ENCODE data around the gene WDR11. TPM values are rescaled to one million over a fixed set of nuclear protein-coding genes. Genes with fewer than 3 reads are reported as not detected.

WDR11 gene
- total RNA-seq, 1 donor from 2014 or later: 19.6 TPM

- intact Hi-C loops (cut with DNase I): loop anchor here (5.0 kb wide), 1 partner anchor 947 kb away; no protein-coding TSS in a partner anchor
- DNase-seq (ENCODE audit: low spot score): peak; percentile 57
Measured at GRCh38 chr10:120940299-120940900, 89.2 kb downstream of the WDR11 start.

- no peak for DNase-seq (ENCODE audit: low spot score)
- intact Hi-C loops (cut with DNase I): loop anchor here (5.0 kb wide), 1 partner anchor 946 kb away; no protein-coding TSS in a partner anchor
Measured at GRCh38 chr10:120941501-120941900, 90.3 kb downstream of the WDR11 start.

GRCh38 chr10:120942806-120943413, 91.7 kb downstream of the WDR11 start:
- intact Hi-C loops (cut with DNase I): loop anchor here (2.0 to 5.0 kb wide), 2 partner anchors 792 to 944 kb away; no protein-coding TSS in a partner anchor
- DNase-seq (ENCODE audit: low spot score): peak; percentile 86

GRCh38 chr10:120943542-120943941, 92.4 kb downstream of the WDR11 start:
- DNase-seq (ENCODE audit: low spot score): no peak
- intact Hi-C loops (cut with DNase I): loop anchor here (2.0 to 5.0 kb wide), 2 partner anchors 791 to 944 kb away; no protein-coding TSS in a partner anchor

GRCh38 chr10:120944586-120945125, 93.5 kb downstream of the WDR11 start:
- DNase-seq (ENCODE audit: low spot score): no peak
- intact Hi-C loops (cut with DNase I): loop anchor here (5.0 kb wide), 2 partner anchors 663 to 943 kb away; no protein-coding TSS in a partner anchor

- no peak for DNase-seq (ENCODE audit: low spot score)
- intact Hi-C loops (cut with DNase I): loop anchor here (5.0 kb wide), 1 partner anchor 662 kb away; no protein-coding TSS in a partner anchor
Measured at GRCh38 chr10:120945182-120945581, 94.0 kb downstream of the WDR11 start.

GRCh38 chr10:120945801-120946302, 94.7 kb downstream of the WDR11 start:
- DNase-seq (ENCODE audit: low spot score): no peak
- intact Hi-C loops (cut with DNase I): loop anchor here (5.0 kb wide), 1 partner anchor 661 kb away; no protein-coding TSS in a partner anchor

- DNase-seq (ENCODE audit: low spot score): no peak
- intact Hi-C loops (cut with DNase I): loop anchor here (5.0 kb wide), 1 partner anchor 661 kb away; no protein-coding TSS in a partner anchor
Measured at GRCh38 chr10:120946497-120946896, 95.3 kb downstream of the WDR11 start.

- intact Hi-C loops (cut with DNase I): loop anchor here (5.0 kb wide), 1 partner anchor 658 kb away; no protein-coding TSS in a partner anchor
- no peak for DNase-seq (ENCODE audit: low spot score)
Measured at GRCh38 chr10:120948889-120949608, 97.9 kb downstream of the WDR11 start.

- intact Hi-C loops (cut with DNase I): loop anchor here (5.0 kb wide), 1 partner anchor 658 kb away; no protein-coding TSS in a partner anchor
- DNase-seq (ENCODE audit: low spot score): no peak
Measured at GRCh38 chr10:120949609-120950031, 98.5 kb downstream of the WDR11 start.

GRCh38 chr10:120950051-120950561, 98.9 kb downstream of the WDR11 start:
- intact Hi-C loops (cut with DNase I): no loop called here
- DNase-seq (ENCODE audit: low spot score): no peak

GRCh38 chr10:120951288-120951687, 100.1 kb downstream of the WDR11 start:
- no peak for DNase-seq (ENCODE audit: low spot score)
- intact Hi-C loops (cut with DNase I): no loop called here

- intact Hi-C loops (cut with DNase I): no loop called here
- no peak for DNase-seq (ENCODE audit: low spot score)
Measured at GRCh38 chr10:120953897-120954296, 102.7 kb downstream of the WDR11 start.

All from cardiac septum (tissue), 1 donor.